ENCODE measurements around the gene DMRT2.

DMRT2 gene

DNA sequence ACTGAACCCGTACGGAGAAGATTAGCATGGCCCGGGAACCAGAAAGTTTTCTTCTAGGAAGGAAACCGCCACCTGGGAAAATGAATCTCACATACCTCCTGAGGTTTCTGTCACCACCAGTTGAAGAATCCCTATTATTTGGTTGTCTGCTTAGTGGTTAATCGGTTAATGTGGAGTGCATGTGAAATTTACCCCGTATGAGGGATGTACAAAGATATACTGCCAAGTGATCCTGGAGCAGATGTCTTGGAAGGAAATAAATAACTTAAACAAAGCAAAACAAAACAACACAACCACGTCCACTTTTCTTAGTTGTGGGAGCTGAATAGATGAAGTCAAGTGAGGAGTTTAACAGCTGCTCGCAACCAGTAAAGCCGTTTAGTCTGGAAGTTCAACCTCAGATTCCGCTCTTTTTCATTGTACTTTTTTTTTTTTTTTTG lies 3.8 kb downstream of the DMRT2 start:
- no peaks in the 10 kb centered on the region for H3K4me1 ChIP-seq (ENCODE audit: control insufficient read depth, insufficient read depth, low read length)
- ChIA-PET CTCF (interaction anchor here (0.7 to 2.3 kb wide), 3 partner anchors 13 to 49 kb away, joined by 3 to 6 read pairs (median 3); no protein-coding TSS in a partner anchor), POLR2A (interaction anchor here (0.7 kb wide), 1 partner anchor 193 kb away, joined by 4 read pairs; no protein-coding TSS in a partner anchor)
- H3K9me3 ChIP-seq (ENCODE audit: control insufficient read depth, insufficient read depth, low read depth, low read length) = no peaks in the 10 kb centered on the region
- H3K27ac ChIP-seq (ENCODE audit: extremely low read depth, low read depth, low read length) = no peak overlapping the region
- H3K4me3 ChIP-seq (ENCODE audit: low read depth, low read length) = no peak overlapping the region
- no peaks in the 10 kb centered on the region for H3K36me3 ChIP-seq (ENCODE audit: control insufficient read depth in 2 of 2, insufficient read depth in 1 of 2, low read length in 2 of 2)
- TF ChIP-seq PRDM1 (tag by site-specific recombination; IDR thresholded peaks at IDR 0.05) = no peak
- TF ChIP-seq ZNF350 (tag by site-specific recombination; IDR thresholded peaks at IDR 0.05) = no peak
- TF ChIP-seq KLF7 (tag by site-specific recombination; IDR thresholded peaks at IDR 0.05; ENCODE audit: borderline replicate concordance) = no peak
- TF ChIP-seq ZNF707 (tag by site-specific recombination; IDR thresholded peaks at IDR 0.05) = no peak
- TF ChIP-seq INSM2 (tag by site-specific recombination; IDR thresholded peaks at IDR 0.05) = no peak
- no peak for TF ChIP-seq HIC1 (tag by site-specific recombination; IDR thresholded peaks at IDR 0.05)
- TF ChIP-seq CTCF (tag by site-specific recombination; IDR thresholded peaks at IDR 0.05) = no peak
- no peak for TF ChIP-seq ZNF791 (tag by site-specific recombination; IDR thresholded peaks at IDR 0.05)
- TF ChIP-seq RBAK (tag by site-specific recombination; IDR thresholded peaks at IDR 0.05) = no peak
- no peak for TF ChIP-seq ZNF366 (tag by site-specific recombination; conservative IDR thresholded peaks at IDR 0.05)
- TF ChIP-seq ZNF560 (tag by site-specific recombination; IDR thresholded peaks at IDR 0.05; ENCODE audit: borderline replicate concordance) = no peak
- no peak for TF ChIP-seq ZBTB10 (tag by site-specific recombination; IDR thresholded peaks at IDR 0.05)
- no peak for TF ChIP-seq MEIS1 (CRISPR knock-in tag; IDR thresholded peaks at IDR 0.05; ENCODE audit: borderline replicate concordance)
- no peak for TF ChIP-seq ZNF660 (tag by site-specific recombination; IDR thresholded peaks at IDR 0.05)
- no peak for TF ChIP-seq OVOL3 (tag by site-specific recombination; IDR thresholded peaks at IDR 0.05)
- no peak for TF ChIP-seq HOXD13 (CRISPR knock-in tag; IDR thresholded peaks at IDR 0.05; ENCODE audit: borderline replicate concordance)
- no peak for TF ChIP-seq ZNF837 (tag by site-specific recombination; IDR thresholded peaks at IDR 0.05)

DNA sequence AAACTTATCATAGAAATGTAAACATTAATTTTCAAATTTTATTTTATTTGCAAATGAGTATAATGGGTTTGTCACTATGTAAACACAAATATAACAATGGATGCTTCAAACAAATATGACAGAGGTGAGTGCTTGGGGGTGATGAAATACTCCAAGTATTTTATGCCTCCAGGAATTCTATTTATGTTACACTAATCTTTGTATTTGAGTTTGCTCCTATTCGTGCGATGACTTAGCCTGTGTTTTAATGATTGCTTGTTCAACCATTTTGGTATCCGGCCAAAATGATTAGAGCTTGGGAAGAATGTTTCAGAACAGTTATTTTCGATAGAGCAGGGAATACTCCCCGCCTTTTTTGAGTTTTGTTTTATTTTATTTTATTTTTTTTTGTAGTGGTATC lies 5.0 kb downstream of the DMRT2 start:
- no peaks in the 10 kb centered on the region for H3K36me3 ChIP-seq (ENCODE audit: control insufficient read depth in 2 of 2, insufficient read depth in 1 of 2, low read length in 2 of 2)
- H3K27ac ChIP-seq (ENCODE audit: extremely low read depth, low read depth, low read length) = no peak overlapping the region
- H3K9me3 ChIP-seq (ENCODE audit: control insufficient read depth, insufficient read depth, low read depth, low read length) = no peaks in the 10 kb centered on the region
- H3K4me1 ChIP-seq (ENCODE audit: control insufficient read depth, insufficient read depth, low read length) = no peaks in the 10 kb centered on the region
- ChIA-PET CTCF (interaction anchor here (2.3 kb wide), 1 partner anchor 46 kb away, joined by 6 read pairs; no protein-coding TSS in a partner anchor), POLR2A (interaction anchor here (0.6 kb wide), 2 partner anchors 127 to 788 kb away, joined by 3 to 4 read pairs; no protein-coding TSS in a partner anchor)
- no peak overlapping the region for H3K4me3 ChIP-seq (ENCODE audit: low read depth, low read length)
- TF ChIP-seq SP2 (tag by site-specific recombination; IDR thresholded peaks at IDR 0.05) (no peak), SETDB1 (IDR thresholded peaks at IDR 0.05; ENCODE audit: insufficient read length, low read length) (no peak), ZBTB6 (tag by site-specific recombination; IDR thresholded peaks at IDR 0.05) (no peak), ZNF488 (tag by site-specific recombination; IDR thresholded peaks at IDR 0.05) (no peak), TCF7L2 (IDR thresholded peaks at IDR 0.05; ENCODE audit: borderline replicate concordance, low read depth, low read length) (no peak)
